K562 (cell line): ENCODE results near the gene CPNE1. TPM values are rescaled to one million over a fixed set of nuclear protein-coding genes. Genes with fewer than 3 reads are reported as not detected.

Experiments used
- ARID3B ChIP-seq: fragments of 250-450 bp; sonication (Bioruptor Pico); IDR thresholded peaks from 2 replicates; pipeline ENCODE4 v1.4.0; 2020; ENCODE audit warnings: borderline replicate concordance
- BCOR ChIP-seq: fragments of 450-650 bp; IDR thresholded peaks from 2 replicates; pipeline ENCODE4 v1.6.1; 2016
- CREB1 ChIP-seq, 2 experiments: sonication (generic) in 1 of 2; formaldehyde crosslinking in 1 of 2; IDR thresholded peaks; 2 replicates each; pipeline versions ENCODE4 v1.6.1 to v1.8.0; 2012 to 2022; ENCODE audit warnings: inconsistent platforms in 1 of 2, mild to moderate bottlenecking in 1 of 2, missing genetic modification reagents in 1 of 2, moderate library complexity in 1 of 2
- CTBP1 ChIP-seq: fragments of 450-650 bp; IDR thresholded peaks from 2 replicates; pipeline ENCODE4 v1.6.1; 2016; ENCODE audit warnings: borderline replicate concordance
- CXXC5 ChIP-seq: fragments of 250-450 bp; sonication (Bioruptor Pico); IDR thresholded peaks from 2 replicates; pipeline ENCODE4 v1.8.0; 2022; ENCODE audit warnings: inconsistent platforms, mild to moderate bottlenecking, moderate library complexity
- FIP1L1 ChIP-seq: fragments of 200-400 bp; formaldehyde crosslinking; IDR thresholded peaks from 2 replicates; pipeline ENCODE4 v1.6.1; 2018; ENCODE audit warnings: mild to moderate bottlenecking, low read depth, low read length; ENCODE audit not compliant: poor library complexity, severe bottlenecking
- FOXP1 ChIP-seq: sonication (generic); formaldehyde crosslinking; IDR thresholded peaks from 2 replicates; pipeline ENCODE4 v1.8.0; 2022; ENCODE audit warnings: mild to moderate bottlenecking, missing genetic modification reagents
- FUS ChIP-seq: fragments of 200-400 bp; formaldehyde crosslinking; optimal IDR thresholded peaks from 2 replicates; pipeline ENCODE3; 2017; ENCODE audit warnings: low read depth, low read length
- HNRNPLL ChIP-seq: fragments of 200-400 bp; formaldehyde crosslinking; IDR thresholded peaks from 2 replicates; pipeline ENCODE4 v1.6.1; 2017; ENCODE audit warnings: low read length, low read depth, mild to moderate bottlenecking; ENCODE audit not compliant: poor library complexity, severe bottlenecking
- MYC ChIP-seq, 2 experiments: fragments of 250-450 bp in 1 of 2; sonication (Bioruptor Pico) in 1 of 2; IDR thresholded peaks; 2 replicates each; pipeline versions ENCODE4 v1.5.1 to v1.6.1; 2012 to 2021; ENCODE audit warnings: low read depth in 2 of 2, borderline replicate concordance in 1 of 2, improper control_type of control experiment in 1 of 2, low read length in 1 of 2, mild to moderate bottlenecking in 1 of 2, moderate library complexity in 1 of 2
- POLR2G ChIP-seq: fragments of 200-400 bp; formaldehyde crosslinking; IDR thresholded peaks from 2 replicates; pipeline ENCODE4 v1.6.1; 2017; ENCODE audit warnings: low read depth, mild to moderate bottlenecking, antibody characterized with exemption, low read length, moderate library complexity
- SOX6 ChIP-seq: fragments of 450-650 bp; IDR thresholded peaks from 2 replicates; pipeline ENCODE4 v1.6.1; 2014; ENCODE audit warnings: mild to moderate bottlenecking
- SP1 ChIP-seq: sonication (generic); formaldehyde crosslinking; IDR thresholded peaks from 2 replicates; pipeline ENCODE4 v1.8.1; 2022; ENCODE audit warnings: mild to moderate bottlenecking, missing genetic modification reagents
- SRSF1 ChIP-seq: fragments of 200-400 bp; formaldehyde crosslinking; IDR thresholded peaks from 2 replicates; pipeline ENCODE4 v1.6.1; 2017; ENCODE audit warnings: mild to moderate bottlenecking, low read depth, low read length, moderate library complexity
- STAG1 ChIP-seq: sonication (generic); formaldehyde crosslinking; IDR thresholded peaks from 2 replicates; pipeline ENCODE4 v1.5.0; 2020; ENCODE audit warnings: missing genetic modification reagents, borderline replicate concordance
- TCF3 ChIP-seq: sonication (generic); formaldehyde crosslinking; IDR thresholded peaks from 2 replicates; pipeline ENCODE4 v1.4.0; 2020; ENCODE audit warnings: mild to moderate bottlenecking, missing genetic modification reagents
- TOE1 ChIP-seq, 2 experiments: fragments of 450-650 bp in 1 of 2; sonication (generic) in 1 of 2; formaldehyde crosslinking in 1 of 2; IDR thresholded peaks; 2 replicates each; pipeline versions ENCODE4 v1.7.1 to v1.8.0; 2016 to 2022; ENCODE audit warnings: borderline replicate concordance in 2 of 2, mild to moderate bottlenecking in 2 of 2, antibody characterized with exemption in 1 of 2, inconsistent platforms in 1 of 2, low read depth in 1 of 2, missing genetic modification reagents in 1 of 2, moderate library complexity in 1 of 2
- ZNF277 ChIP-seq: fragments of 250-450 bp; sonication (Bioruptor Pico); IDR thresholded peaks from 2 replicates; pipeline ENCODE4 v1.8.0; 2022; ENCODE audit warnings: inconsistent platforms, mild to moderate bottlenecking, moderate library complexity, borderline replicate concordance
- ZNF280B ChIP-seq: fragments of 250-450 bp; sonication (Bioruptor Pico); IDR thresholded peaks from 2 replicates; pipeline ENCODE4 v1.5.1; 2021; ENCODE audit warnings: mild to moderate bottlenecking
- ZZZ3 ChIP-seq: fragments of 450-650 bp; IDR thresholded peaks from 2 replicates; pipeline ENCODE4 v1.6.1; 2016; ENCODE audit warnings: antibody characterized with exemption, mild to moderate bottlenecking, moderate library complexity
- polyA plus RNA-seq, 8 experiments: library from polyadenylated mRNA; depleted of rRNA in 4 of 8; stranded (reverse) in 5 of 8; unstranded in 3 of 8; fragments of >200 nt; fragmentation: Nextera tagmentation in 2 of 8; fragmentation: Illumina TruSeq in 1 of 8; extraction: Ambion mirVana in 2 of 8; extraction: Trizol in 1 of 8; gene quantifications; 2 replicates each; pipeline versions ENCODE4 v1.2.1 to v1.2.3, GENCODE V29; 2011 to 2014; ENCODE audit warnings: inconsistent platforms in 1 of 8, missing spikeins in 1 of 8
- total RNA-seq, 7 experiments: library from RNA; depleted of rRNA in 6 of 7; stranded (reverse); fragments of >200 nt in 6 of 7; fragmentation: Illumina TruSeq in 2 of 7; extraction: Trizol in 2 of 7; gene quantifications; 2 replicates each; pipeline versions ENCODE4 v1.2.1 to v1.2.3, GENCODE V29; 2011 to 2021; ENCODE audit warnings: low replicate concordance in 1 of 7

Gene CPNE1
- total and polyA plus RNA-seq, 9 of the 15 experiments (the other 6 are each of a cell fraction or from before 2014, with no cell fraction given), result 42.1 to 102 (median 56.0) TPM

GRCh38 chr20:35600993-35601973 lies 63.4 kb downstream of the CPNE1 start (continued):
- TF ChIP-seq SOX6 (peak; percentile 45; the same call in 1 of the 2 replicates), FIP1L1 (peak; percentile 26), CREB1 (IDR thresholded peaks at IDR 0.05) (peak; percentile 77), CREB1 (CRISPR knock-in tag; IDR thresholded peaks at IDR 0.05) (peak; percentile 88), TCF3 (CRISPR knock-in tag) (0 out of 2 replicates have a peak, but pooled peaks have one; percentile 34), SRSF1 (no peak), FOXP1 (peak; percentile 95), STAG1 (CRISPR knock-in tag) (peak; percentile 60), SP1 (CRISPR knock-in tag) (no peak), FUS (peak; percentile 30), MYC (IDR thresholded peaks at IDR 0.05; ENCODE audit: low read depth, low read length) (peak; percentile 55; the same call in 1 of the 2 replicates), MYC (CRISPR knock-in tag; IDR thresholded peaks at IDR 0.05; ENCODE audit: borderline replicate concordance, low read depth) (no peak), BCOR (peak; percentile 65), ZNF277 (CRISPR knock-in tag) (no peak), TOE1 (IDR thresholded peaks at IDR 0.05; ENCODE audit: borderline replicate concordance) (0 out of 2 replicates have a peak, but pooled peaks have one; percentile 23), TOE1 (CRISPR knock-in tag; IDR thresholded peaks at IDR 0.05; ENCODE audit: borderline replicate concordance, low read depth) (no peak), ZNF280B (CRISPR knock-in tag) (no peak), HNRNPLL (peak; percentile 71), POLR2G (peak; percentile 78), CTBP1 (peak; percentile 79), ARID3B (CRISPR knock-in tag) (no peak), CXXC5 (CRISPR knock-in tag) (peak; percentile 99), ZZZ3 (no peak)
